Cardiac atrium fibroblast (primary cell): ENCODE measurements around the gene CYP1A2. TPM values are rescaled to one million over a fixed set of nuclear protein-coding genes. Genes with fewer than 3 reads are reported as not detected.

Experiments used
- total RNA-seq: library from RNA; depleted of rRNA; stranded (reverse); fragments of >200 nt; gene quantifications from 2 replicates; pipeline ENCODE4 v1.2.3, GENCODE V29; 2015

Gene CYP1A2
- not detected in 2 replicates for total RNA-seq

DNA sequence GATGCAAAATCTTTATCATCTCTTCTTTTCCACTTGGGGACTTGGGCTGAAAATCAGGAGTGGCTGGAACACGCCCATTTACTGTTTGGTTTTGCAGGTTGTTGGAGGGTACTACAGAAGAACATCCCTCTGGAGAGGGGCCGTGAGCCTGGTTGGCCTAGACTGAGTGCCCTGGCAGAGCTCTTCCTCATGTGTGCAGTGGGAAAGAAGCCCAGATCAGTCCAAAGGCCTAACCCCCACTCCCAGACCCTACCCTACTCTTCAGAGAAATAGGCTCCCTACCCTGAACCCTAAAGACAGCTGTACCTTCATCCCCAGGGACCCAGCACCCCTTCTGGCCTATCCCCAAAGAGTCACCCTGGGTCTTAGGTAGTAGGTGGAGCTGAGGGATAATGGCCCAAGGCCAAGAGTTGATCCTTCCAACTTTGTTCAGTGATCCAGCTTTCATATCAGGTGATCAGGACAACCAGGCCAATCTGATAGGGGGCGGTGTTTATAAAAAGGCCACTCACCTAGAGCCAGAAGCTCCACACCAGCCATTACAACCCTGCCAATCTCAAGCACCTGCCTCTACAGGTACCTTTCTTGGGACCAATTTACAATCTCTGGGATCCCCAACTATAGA, at the start of gene CYP1A2:
CYP1A2 (plus strand) TSS at position 524 of the 625 bp plus-strand sequence. CDS start 894 bp downstream, outside the sequence.

DNA sequence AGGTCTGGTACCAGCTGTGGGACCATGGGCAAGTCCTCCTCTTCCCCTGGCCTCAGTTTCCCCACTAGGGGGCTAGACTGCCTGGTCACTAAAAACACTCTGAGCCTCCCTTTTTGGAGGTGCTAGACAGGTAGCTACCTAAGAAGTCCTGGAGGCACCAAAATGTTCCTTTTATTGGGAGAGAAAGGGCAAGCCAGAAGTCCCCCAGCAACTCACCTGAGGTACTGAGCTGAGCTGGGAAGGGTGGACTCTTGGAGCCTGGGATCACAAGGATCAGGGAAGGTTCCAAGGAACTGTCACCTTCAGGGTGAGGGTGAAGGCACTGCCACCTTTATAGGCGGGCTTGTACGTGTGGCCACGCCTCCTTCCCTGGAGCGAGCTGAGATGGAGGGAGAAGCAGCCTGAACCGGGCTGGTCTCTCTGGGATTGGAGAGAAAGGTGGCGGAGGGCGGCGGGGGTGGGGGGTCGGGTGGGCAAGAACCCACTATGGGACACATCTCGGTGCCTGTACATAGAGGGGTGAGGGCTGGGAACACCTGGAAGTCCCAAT, 23.3 kb upstream of the CYP1A2 start, which contains the start of gene CYP1A1:
CYP1A1 (minus strand) TSS at position 304 of the 550 bp plus-strand sequence. CDS start 2,431 bp downstream, outside the sequence.

GRCh38 chr15:74781431-74782258, 33.0 kb downstream of the CYP1A2 start, which contains the start of gene CSK:
Gene CSK (plus strand): TSS chr15:74782080. CDS start chr15:74798298, 16,218 bp downstream.

Other genes starting within 250 kb of the CYP1A2 start
- 0.65 and 0.90 TPM in 2 replicates for gene ARID3B, start 207.6 kb upstream of the CYP1A2 start, total RNA-seq
- 77.8 and 78.5 TPM in 2 replicates for gene CLK3, start 133.0 kb upstream of the CYP1A2 start, total RNA-seq
- gene EDC3, start 52.8 kb upstream of the CYP1A2 start, total RNA-seq: 9.9 and 10.7 TPM in 2 replicates
- 2.1 and 2.5 TPM in 2 replicates for gene CYP1A1, start 23.3 kb upstream of the CYP1A2 start, total RNA-seq
- 9.9 and 24.5 TPM in 2 replicates for gene CSK, start 33.2 kb downstream of the CYP1A2 start, total RNA-seq
- 0.36 TPM in 1 of 2 replicates, not detected in the other for gene LMAN1L, start 64.0 kb downstream of the CYP1A2 start, total RNA-seq
- gene CPLX3, start 77.8 kb downstream of the CYP1A2 start, total RNA-seq: not detected in 2 replicates
- 12.8 and 17.3 TPM in 2 replicates for gene ULK3, start 94.3 kb downstream of the CYP1A2 start, total RNA-seq
- 60.8 and 100 TPM in 2 replicates for gene SCAMP2, start 124.5 kb downstream of the CYP1A2 start, total RNA-seq
- 109 and 112 TPM in 2 replicates for gene MPI, start 141.2 kb downstream of the CYP1A2 start, total RNA-seq
- 37.7 and 41.3 TPM in 2 replicates for gene FAM219B, start 158.0 kb downstream of the CYP1A2 start, total RNA-seq
- gene COX5A, start 189.2 kb downstream of the CYP1A2 start, total RNA-seq: 105 and 109 TPM in 2 replicates
- 18.3 and 22.4 TPM in 2 replicates for gene RPP25, start 207.9 kb downstream of the CYP1A2 start, total RNA-seq
- 2.1 and 4.7 TPM in 2 replicates for gene SCAMP5, start 246.7 kb downstream of the CYP1A2 start, total RNA-seq